Measurements from ENCODE around the gene CDH12.
"Not testable (repeated sequence)": the region's sequence is repeated elsewhere in the genome, so short reads cannot be mapped to it uniquely, and the experiment has no call there.

CDH12 gene

DNA sequence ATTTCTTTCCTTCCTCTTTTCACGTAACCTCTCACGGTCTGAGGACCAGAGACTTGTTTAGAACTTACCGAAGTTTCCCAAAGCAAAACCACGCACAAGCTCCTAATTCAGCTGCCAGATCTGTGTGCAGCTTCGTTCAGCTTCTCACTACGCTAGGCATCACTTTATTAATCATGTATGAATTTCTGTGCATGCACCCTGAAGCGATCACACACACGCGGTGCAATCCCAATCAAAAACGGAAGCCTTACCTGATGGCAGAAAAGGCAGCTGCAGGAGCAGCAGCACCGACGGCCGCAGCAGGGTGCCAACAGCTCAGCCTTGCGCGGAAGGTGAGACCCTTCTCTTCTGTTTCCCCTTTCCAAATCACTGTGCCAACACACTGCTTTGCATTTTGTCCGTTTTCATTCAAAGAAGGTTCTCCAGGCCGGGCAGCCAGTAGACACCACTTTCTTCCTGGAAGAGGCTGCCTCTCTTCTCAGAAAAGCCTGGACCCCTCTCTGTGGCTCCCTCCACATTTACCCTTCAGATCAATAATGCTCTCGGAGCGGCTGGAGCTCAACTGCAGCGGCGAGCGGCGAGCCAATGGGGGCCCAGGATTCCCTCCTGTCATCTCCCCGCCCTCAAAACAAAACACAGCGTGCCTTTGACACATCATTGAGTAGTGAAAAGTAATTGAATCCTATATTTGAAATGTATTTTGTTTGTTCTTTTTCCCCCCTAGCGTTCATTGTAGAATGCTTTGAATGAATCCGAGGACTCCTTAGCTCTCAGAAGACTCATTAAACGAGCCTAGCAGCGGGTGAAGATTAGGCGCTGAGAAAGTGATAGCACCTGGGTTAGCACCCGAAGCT lies at the start of gene CDH12:
CDH12 (minus strand) TSS at position 538 of the 854 bp plus-strand sequence.
- DNase-seq (ENCODE audit: low spot score) = no peak

DNA sequence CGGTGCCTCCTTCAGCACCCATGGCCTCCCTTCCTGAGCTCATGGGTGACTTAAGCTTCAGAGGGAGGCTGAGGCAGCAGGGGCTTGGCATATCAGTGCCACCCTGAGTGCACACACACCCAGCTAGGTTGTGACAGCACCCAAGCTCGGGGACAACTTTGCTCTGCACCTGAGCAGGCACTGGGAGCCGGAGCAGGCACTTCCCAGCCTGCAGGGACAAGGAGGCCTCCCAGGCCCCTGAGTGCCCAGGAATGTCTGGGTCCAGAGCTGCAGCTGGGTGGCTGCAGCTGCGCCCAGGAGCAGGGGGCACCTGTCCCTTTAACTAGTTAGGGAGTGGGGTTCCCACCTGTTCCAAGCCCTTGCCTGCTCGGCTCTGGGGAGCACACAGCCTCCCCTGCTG lies 48.7 kb upstream of the CDH12 start:
- no peak for DNase-seq (ENCODE audit: low spot score)

DNA sequence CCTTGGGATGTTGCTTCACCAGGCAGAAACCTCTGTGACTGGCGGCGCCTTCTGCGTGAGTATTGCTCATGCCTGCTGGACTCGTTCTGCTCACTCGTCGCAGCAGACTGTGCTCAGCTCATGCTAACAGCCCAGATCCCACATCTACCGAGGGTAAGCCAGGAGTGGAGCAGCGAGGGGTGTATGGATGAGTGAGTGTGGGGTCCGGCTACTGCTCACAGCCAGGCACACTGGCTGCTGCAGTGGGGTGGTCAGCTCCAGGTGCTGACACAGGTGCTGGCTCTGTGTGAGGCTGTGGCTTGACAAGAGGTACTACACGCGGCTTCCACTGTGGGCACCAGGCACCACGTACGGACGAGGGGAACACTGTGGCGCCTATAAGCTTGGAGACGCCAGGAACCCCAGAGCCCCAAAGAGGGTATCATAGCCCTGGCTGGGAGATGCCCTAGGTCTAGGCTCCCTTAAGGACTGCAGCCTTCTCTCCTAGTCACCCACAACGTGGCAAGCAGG lies 47.7 kb upstream of the CDH12 start:
- DNase-seq (ENCODE audit: low spot score) = no peak

DNA sequence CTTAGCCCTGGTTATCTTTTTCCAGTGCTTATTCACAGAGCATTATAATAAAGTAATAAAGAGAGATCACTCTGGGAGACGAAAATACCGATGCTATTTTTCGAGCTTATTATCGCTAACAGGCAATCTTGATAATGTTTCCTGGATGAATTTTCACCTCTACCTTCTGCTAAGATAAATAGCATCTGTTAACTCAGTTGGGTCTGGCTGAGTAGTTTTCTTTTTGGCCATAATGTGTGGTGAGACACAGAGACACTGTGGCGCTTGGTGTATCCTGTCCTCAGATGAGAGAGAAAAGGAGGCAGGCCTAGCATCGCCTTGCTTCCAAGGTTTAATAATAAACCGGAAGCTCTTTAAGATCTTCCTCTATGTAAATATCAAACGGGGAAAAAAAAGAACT lies 46.2 kb upstream of the CDH12 start:
- DNase-seq (ENCODE audit: low spot score) = no peak

DNA sequence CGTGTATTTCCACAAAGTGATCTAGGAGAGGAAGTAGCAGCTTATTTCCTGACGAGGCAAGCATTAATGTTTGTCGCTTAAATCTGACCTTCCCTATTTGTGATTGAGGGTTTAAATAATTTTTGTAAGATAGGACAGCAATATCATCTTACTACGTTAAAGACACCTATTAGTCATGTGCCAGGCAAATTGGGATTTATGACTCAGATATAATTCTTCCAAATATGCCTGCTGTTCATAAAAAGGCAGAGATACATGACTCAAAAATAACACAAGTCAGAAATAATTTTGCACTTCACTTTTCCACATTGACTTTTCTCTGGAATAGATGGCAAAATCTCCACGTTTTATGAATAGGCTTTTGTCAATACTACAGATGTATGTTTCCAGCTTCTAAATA lies 43.0 kb upstream of the CDH12 start:
- DNase-seq (ENCODE audit: low spot score) = no peak

DNA sequence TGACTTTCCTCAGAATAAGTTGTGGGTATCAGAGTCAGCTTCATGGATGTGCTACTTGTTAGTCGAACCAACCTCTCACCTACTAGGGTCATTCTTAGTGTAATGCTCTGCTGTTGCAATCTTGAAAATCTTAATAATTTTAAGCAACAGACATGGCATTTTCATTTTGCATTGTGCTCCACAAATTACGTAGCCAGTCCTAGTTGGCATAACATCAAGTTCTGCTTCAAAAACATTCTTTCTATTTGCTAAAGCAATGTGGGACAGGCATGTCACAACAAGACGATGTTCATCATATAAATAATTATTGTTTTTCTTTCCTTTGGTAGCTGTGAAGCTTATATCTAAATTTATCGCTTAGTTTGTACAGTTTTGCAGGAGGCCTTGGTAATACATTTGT lies 39.3 kb upstream of the CDH12 start:
- no peak for DNase-seq (ENCODE audit: low spot score)

DNA sequence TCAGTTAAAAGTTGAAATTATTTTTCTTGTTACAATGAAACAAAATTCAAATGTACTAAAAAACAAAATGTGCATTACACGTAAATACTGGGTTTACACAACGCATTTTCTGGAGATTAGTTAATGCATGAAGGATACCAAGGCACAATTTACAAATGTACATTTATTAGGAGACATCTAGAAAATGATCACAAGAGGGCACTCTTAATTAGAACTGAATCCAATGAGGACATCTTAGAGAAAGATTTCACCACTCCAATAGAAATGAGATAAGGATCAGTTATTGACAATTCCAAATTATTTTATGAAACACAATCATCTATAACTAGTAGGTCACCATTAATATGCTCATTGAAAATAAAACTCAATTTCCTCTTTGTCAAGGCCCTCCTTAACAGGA lies 36.6 kb upstream of the CDH12 start:
- DNase-seq (ENCODE audit: low spot score) = no peak

DNA sequence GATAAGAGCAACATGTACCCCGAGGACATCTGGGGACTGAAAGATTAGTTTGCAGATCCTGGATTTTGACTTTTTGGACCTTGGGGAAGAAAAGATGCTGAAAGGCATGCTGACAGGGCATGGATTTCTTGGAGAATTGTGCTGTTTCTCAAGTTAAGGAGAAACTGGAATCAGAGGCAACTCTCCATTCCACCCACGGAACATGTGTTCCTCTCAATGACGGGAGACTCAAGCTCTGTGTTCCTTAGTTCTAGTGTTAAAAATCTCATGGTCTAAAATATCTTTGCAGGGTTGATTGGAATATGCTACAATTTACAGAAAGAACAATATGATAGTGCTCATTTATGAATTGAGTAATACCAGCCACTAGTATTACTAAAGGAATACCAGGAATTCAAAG lies 34.4 kb upstream of the CDH12 start:
- DNase-seq (ENCODE audit: low spot score) = no peak

DNA sequence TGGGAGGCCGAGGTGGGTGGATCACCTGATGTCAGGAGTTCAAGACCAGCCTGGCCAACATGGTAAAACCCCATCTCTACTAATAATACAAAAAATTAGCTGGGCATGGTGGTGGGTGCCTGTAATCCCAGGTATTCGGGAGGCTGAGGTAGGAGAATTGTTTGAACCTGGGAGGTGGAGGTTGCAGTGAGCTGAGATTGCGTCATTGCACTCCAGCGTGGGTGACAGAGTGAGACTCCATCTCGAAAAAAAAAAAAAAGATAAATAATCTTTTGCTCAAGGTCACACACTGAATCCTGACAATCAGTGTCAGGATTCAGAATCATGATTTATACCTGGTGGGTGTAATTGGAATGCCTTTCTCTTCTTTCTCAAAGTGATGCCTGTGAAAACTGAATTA lies 5.8 kb upstream of the CDH12 start:
- DNase-seq (ENCODE audit: low spot score) = not testable (repeated sequence)

DNA sequence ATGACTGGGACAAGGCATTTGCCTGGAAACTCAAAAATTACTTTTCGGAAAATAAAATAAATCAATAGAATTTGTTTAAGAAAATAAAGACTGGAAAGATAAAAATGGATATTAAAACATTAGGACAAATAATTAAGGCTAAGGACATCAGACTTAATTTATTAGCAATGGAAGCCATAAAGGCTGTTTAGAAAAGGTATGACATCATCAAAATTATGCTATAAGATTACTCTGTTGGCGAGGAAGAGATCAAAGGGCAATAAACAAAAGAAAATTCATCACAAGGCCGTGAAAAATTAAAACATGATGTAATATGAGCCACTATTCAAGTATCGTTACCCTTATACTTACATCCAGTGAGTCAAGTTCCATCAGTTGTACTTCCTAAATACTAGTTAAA lies 2.7 kb upstream of the CDH12 start:
- no peak for DNase-seq (ENCODE audit: low spot score)

DNA sequence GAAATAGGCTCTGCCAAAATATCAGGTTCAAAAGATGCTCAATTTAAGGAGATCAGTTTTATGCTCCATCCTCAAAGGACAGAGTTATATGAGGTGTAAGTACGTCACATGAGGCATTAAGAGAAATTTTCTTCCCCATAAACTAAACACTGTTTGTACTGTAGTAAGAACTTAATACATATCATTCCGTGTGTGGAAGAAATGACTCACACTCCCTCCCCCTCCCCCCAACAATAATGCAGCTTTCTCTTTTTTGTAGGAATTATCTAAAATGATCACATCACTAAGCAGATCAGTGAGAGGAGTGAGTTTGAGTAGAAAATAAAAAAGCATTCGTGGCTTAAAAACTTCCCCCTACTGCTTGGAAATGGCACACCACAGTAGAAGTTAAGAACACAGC lies 2.2 kb downstream of the CDH12 start:
- DNase-seq (ENCODE audit: low spot score) = no peak

DNA sequence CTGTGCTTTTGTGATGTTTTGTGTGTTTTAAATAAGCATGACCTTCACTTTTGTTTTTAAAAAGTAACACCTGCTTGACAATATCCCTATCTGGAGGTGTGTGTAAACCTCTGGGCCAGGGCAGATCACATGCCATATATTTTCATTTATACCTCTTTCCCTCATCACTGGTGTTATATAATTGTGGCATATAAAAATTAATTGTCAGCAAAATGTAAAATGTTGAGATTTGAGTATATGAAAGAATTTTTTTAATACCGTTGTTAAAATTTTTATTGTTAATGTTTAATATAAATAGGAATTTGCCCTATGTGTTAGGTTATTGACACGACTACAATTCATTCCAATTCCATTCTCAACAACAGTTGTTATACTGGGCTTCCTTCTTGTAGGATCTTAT lies 6.5 kb downstream of the CDH12 start:
- DNase-seq (ENCODE audit: low spot score) = no peak

DNA sequence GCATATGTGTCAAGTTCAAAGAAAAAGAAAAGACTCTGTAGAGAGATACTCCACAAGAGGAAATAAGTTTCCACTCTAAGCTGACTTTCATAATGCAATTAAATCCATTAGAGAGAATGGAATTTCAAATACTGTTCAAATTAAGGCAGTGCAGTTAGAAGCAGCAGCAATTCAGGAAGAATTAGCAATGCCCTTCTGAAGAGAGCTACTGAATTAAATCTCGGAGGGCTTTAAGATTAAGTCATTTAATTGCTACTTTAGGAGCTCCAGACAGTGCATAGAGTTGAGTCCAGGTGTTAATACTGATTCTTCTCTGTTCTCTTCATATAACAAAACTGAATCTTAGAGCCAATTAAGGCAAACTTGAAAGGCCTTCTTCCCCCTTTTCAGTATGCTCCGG lies 8.5 kb downstream of the CDH12 start:
- no peak for DNase-seq (ENCODE audit: low spot score)

DNA sequence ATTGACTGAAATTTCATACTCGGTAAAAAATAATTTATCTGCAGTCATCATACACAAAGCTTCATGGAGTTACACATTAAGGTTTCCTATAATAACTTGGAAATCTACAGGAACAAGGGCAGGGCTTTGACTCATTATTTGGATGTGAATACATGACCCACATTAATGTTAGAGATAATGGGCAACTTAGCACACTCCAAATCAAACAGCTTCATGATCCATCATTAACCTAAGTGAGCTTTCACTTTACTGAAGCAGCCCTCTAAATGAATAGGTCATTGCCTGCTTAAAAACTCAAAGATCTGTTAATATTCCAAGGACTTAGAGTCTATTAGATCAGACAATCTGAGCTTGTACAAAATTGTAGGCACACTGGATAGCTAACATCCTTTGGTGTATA lies 9.0 kb downstream of the CDH12 start:
- DNase-seq (ENCODE audit: low spot score) = no peak

DNA sequence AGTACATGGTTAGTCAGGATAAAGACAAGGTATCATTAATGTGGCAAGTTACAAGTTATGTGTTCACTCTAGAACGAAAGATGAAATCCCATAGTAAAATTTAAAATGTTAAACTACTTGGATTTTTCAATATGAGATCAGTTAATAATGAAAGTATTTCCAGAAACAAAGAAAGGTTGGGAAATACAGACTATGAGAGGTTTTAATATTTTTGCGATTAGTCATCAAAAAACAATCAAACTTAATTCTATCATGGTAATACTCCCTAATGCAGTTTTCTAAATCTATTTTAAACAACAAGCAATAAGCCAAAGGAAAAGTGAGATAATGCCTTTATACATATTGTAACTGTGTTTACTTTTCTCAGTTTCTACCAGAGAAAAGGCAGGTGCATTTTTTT lies 10.6 kb downstream of the CDH12 start:
- no peak for DNase-seq (ENCODE audit: low spot score)

DNA sequence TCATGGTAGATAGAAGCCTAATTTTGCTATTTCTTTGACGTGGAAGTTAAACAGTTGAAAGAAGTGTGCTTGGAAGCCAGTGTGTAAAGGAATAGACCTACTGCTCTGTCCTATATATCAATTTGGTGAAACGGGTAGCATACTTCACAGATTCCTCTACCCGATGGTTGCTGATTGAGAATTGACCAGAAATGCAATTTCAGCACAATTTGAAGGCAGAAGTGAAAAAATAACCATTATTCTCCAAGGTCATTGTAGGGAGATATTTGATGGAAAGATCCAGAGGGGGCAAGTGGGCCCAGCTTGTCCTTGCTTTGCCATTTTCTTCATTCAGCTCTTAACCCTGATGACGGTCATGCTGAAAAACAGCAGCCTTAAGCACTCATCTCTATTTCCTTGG lies 15.3 kb downstream of the CDH12 start:
- DNase-seq (ENCODE audit: low spot score) = no peak

DNA sequence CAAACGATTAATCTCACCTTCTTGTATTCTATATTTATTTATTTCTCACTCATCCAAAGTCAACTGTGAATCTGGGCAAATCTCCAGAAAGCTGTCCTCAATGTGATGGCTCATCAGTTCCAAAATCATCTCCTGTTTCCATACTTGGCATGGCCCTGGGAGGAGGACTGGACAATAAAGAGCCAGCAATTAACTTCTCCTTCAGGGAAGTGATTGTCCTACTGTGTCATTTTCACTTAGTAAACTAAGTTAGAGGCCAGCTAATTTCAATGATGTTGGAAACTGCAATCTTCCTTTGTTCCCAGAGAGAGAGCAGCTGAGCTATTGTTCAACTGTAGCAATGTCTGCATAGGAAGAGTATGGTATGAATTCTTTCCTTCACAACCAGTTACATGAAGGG lies 17.5 kb downstream of the CDH12 start:
- no peak for DNase-seq (ENCODE audit: low spot score)

DNA sequence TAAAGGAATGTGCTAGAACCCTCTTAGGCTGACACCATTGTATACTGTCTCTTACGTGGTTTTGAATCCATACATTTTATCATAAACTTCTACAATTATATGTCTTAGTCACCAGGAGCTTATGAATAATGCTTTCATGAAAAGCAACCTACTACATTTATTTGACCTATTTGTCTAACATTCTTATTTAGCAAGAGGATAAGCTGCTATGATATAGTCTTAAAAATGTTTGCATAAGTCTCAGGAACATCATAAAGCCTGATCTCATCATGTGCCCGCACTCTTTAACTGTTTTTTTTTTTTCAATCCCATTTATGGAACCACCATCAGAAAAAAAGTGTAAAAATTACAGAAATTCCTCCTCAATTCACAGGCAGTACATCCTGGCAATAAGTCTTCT lies 59.7 kb downstream of the CDH12 start:
- DNase-seq (ENCODE audit: low spot score) = no peak

DNA sequence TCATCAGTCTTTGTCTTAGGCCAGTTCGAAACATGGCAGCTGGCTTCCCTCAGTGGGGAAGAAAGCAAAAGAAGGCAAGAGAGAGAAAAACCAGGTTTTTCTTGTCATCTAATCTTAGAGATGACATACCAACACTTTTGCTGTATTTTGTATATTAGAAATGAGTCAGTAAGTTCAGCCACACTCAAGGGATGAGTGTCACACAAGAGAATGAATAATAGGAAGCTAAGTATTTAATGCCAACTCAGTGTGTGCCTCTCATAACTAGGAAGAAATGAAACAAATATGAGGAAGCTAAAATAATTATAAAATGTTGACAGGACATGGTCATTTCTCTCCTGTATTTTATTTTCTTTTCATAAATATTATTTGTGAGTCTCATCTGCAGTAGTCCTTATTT lies 65.3 kb downstream of the CDH12 start:
- no peak for DNase-seq (ENCODE audit: low spot score)

DNA sequence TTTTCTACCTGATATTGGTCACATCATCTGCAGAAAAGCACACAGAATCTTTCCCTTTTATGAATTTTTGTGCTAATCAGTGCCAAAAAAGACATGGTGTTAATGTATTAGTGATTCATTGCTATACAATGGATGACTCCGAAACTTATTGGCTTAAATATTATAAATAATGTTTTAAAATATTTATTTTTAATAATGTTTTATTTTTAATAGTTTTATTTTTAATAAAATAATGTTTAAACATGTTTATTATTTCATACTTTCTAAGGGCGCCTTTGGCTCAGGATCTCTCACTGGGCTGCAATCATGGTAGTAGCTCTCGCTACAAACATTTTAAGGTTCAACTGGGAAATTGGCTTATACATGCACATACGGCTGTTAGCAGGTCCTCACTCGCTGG lies 65.7 kb downstream of the CDH12 start:
- DNase-seq (ENCODE audit: low spot score) = no peak

DNA sequence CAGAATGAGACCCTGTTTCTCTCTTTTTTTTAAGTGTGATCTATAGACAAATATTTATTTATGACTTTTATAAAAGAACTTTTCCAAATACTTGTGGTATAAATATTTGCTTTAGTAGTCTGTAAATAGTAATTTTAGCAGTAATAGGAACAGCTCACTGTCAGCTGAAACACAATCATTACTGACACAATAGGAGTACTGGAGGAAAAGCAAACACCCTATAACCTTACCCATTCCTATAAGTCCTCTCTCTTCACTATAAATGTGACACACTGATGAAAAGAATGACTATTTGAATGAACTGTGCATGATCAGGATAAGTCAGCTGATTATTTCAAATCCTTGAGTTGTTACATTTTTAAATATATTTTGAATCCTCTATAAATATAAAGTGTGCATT lies 72.4 kb downstream of the CDH12 start:
- DNase-seq (ENCODE audit: low spot score) = no peak

DNA sequence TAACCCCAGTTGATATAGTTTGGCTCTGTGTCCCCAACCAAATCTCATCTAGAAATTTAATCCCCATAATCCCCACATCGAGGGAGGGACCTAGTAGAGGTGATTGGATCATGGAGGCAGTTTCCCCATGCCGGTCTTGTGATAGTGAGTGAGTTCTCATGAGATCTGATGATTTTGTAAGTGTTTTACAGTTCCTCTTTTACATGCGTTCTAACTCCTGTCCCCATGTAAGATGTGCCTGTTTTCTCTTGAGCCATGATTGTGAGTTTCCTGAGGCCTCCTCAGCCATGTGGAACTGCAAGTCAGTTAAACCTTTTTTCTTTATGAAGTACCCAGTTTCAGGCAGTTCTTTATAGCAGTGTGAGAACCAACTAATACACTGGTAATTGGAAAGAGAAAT lies 73.6 kb downstream of the CDH12 start:
- DNase-seq (ENCODE audit: low spot score) = no peak

DNA sequence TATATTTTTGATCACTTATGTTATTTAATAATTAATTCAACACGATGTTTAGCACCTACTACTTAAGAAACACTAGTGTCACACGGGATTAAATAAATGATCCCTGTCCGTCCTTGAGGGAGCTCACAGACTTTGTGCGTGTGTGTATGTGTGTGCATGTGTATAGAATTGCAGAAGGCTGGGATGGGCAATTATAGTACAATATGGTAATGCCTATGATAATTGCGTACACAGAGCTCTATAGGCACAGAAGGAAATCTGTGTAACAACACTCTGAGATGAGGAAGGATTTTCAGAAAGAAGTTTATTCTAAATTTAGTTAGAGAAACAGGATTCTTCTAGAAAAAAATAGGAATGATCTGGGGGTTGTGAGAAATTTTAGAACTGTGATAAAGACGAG lies 76.9 kb downstream of the CDH12 start:
- no peak for DNase-seq (ENCODE audit: low spot score)

DNA sequence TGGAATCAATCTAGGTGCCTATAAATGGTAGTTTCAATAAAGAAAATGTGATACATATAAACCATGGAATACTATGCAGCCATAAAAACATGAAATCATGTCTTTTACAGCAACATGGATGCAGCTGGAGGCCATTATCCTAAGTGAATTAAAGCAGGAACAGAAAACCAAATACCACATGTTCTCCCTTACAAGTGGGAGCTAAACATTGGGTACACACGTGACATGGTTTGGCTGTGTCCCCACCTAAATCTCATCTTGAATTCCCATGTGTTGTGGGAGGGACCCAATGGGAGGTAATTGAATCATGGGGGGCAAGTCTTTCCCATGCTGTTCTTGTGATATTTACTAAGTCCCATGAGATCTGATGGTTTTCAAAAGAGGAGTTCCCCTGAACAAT lies 78.9 kb downstream of the CDH12 start:
- DNase-seq (ENCODE audit: low spot score) = not testable (repeated sequence)
